GM12878 (cell line): ENCODE data around the gene SSTR4.

Source experiments
- EGR1 ChIP-seq, 2 experiments: IDR thresholded peaks; 1 replicate in 1 of 2; 2 replicates in 1 of 2; pipeline ENCODE4 v1.6.1; 2011 to 2012; ENCODE audit warnings: low read depth in 2 of 2, low read length in 2 of 2, borderline replicate concordance in 1 of 2, mild to moderate bottlenecking in 1 of 2, moderate library complexity in 1 of 2
- GABPA ChIP-seq: IDR thresholded peaks from 2 replicates; pipeline ENCODE4 v1.6.1; 2014; ENCODE audit warnings: antibody characterized with exemption, low read depth, mild to moderate bottlenecking, inconsistent platforms
- MTA2 ChIP-seq: fragments of 450-650 bp; IDR thresholded peaks from 2 replicates; pipeline ENCODE4 v1.6.1; 2016; ENCODE audit warnings: low read depth, mild to moderate bottlenecking, moderate library complexity
- REST ChIP-seq: IDR thresholded peaks from 2 replicates; pipeline ENCODE4 v1.6.1; 2012; ENCODE audit warnings: mild to moderate bottlenecking, low read depth, low read length
- TF ChIP-seq, protein P1 (sequence below): fragments of 150-350 bp; IDR thresholded peaks from 2 replicates; pipeline ENCODE4 v1.6.1; 2016; ENCODE audit warnings: low read depth, low read length
- TF ChIP-seq, protein P2 (sequence below): fragments of 450-650 bp; IDR thresholded peaks from 2 replicates; pipeline ENCODE4 v1.6.1; 2017; ENCODE audit warnings: mild to moderate bottlenecking

- TF ChIP-seq MTA2, result no peak
- no peak for TF ChIP-seq REST
- TF ChIP-seq, protein P1, sequence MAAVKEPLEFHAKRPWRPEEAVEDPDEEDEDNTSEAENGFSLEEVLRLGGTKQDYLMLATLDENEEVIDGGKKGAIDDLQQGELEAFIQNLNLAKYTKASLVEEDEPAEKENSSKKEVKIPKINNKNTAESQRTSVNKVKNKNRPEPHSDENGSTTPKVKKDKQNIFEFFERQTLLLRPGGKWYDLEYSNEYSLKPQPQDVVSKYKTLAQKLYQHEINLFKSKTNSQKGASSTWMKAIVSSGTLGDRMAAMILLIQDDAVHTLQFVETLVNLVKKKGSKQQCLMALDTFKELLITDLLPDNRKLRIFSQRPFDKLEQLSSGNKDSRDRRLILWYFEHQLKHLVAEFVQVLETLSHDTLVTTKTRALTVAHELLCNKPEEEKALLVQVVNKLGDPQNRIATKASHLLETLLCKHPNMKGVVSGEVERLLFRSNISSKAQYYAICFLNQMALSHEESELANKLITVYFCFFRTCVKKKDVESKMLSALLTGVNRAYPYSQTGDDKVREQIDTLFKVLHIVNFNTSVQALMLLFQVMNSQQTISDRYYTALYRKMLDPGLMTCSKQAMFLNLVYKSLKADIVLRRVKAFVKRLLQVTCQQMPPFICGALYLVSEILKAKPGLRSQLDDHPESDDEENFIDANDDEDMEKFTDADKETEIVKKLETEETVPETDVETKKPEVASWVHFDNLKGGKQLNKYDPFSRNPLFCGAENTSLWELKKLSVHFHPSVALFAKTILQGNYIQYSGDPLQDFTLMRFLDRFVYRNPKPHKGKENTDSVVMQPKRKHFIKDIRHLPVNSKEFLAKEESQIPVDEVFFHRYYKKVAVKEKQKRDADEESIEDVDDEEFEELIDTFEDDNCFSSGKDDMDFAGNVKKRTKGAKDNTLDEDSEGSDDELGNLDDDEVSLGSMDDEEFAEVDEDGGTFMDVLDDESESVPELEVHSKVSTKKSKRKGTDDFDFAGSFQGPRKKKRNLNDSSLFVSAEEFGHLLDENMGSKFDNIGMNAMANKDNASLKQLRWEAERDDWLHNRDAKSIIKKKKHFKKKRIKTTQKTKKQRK, result no peak
- TF ChIP-seq EGR1 (IDR thresholded peaks at IDR 0.05; ENCODE audit: borderline replicate concordance in 1 of 2, low read depth in 2 of 2, low read length in 2 of 2), result no peak
- TF ChIP-seq, protein P2, sequence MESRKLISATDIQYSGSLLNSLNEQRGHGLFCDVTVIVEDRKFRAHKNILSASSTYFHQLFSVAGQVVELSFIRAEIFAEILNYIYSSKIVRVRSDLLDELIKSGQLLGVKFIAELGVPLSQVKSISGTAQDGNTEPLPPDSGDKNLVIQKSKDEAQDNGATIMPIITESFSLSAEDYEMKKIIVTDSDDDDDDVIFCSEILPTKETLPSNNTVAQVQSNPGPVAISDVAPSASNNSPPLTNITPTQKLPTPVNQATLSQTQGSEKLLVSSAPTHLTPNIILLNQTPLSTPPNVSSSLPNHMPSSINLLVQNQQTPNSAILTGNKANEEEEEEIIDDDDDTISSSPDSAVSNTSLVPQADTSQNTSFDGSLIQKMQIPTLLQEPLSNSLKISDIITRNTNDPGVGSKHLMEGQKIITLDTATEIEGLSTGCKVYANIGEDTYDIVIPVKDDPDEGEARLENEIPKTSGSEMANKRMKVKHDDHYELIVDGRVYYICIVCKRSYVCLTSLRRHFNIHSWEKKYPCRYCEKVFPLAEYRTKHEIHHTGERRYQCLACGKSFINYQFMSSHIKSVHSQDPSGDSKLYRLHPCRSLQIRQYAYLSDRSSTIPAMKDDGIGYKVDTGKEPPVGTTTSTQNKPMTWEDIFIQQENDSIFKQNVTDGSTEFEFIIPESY, result no peak
- TF ChIP-seq GABPA, result no peak
Observed at GRCh38 chr20:23072892-23073586, 37.9 kb downstream of the SSTR4 start.
